DND-41 (cell line): ENCODE measurements around the gene DNMT1.

Source experiments
- EZH2 ChIP-seq: IDR thresholded peaks from 3 replicates; pipeline ENCODE4 v1.6.1; 2012; ENCODE audit warnings: borderline replicate concordance, low read depth, mild to moderate bottlenecking, moderate library complexity, low read length, inconsistent platforms; ENCODE audit not compliant: severe bottlenecking
- TF ChIP-seq, protein P1 (sequence below): IDR thresholded peaks from 2 replicates; pipeline ENCODE4 v1.5.1; 2012; ENCODE audit warnings: borderline replicate concordance, low read length, moderate library complexity, mild to moderate bottlenecking; ENCODE audit not compliant: poor library complexity, severe bottlenecking; ENCODE audit errors: extremely low read depth

GRCh38 chr19:10084803-10085202 lies 110.0 kb downstream of the DNMT1 start:
- TF ChIP-seq, protein P1, sequence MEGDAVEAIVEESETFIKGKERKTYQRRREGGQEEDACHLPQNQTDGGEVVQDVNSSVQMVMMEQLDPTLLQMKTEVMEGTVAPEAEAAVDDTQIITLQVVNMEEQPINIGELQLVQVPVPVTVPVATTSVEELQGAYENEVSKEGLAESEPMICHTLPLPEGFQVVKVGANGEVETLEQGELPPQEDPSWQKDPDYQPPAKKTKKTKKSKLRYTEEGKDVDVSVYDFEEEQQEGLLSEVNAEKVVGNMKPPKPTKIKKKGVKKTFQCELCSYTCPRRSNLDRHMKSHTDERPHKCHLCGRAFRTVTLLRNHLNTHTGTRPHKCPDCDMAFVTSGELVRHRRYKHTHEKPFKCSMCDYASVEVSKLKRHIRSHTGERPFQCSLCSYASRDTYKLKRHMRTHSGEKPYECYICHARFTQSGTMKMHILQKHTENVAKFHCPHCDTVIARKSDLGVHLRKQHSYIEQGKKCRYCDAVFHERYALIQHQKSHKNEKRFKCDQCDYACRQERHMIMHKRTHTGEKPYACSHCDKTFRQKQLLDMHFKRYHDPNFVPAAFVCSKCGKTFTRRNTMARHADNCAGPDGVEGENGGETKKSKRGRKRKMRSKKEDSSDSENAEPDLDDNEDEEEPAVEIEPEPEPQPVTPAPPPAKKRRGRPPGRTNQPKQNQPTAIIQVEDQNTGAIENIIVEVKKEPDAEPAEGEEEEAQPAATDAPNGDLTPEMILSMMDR, result no peak
- TF ChIP-seq EZH2, result no peak
